CD4-positive, alpha-beta T cell treated with Interleukin-4 for 4 hours (primary cell): ENCODE results near the gene DPP6.

Experiments used
- DNase-seq: peaks from one replicate; pipeline ENCODE4 v3.0.0-alpha.2; 2020

The DPP6 gene

GRCh38 chr7:154345093-154345492, 292.9 kb downstream of the DPP6 start:
- no peak for DNase-seq

- no peak for DNase-seq
Observed at GRCh38 chr7:154347700-154348266, 295.6 kb downstream of the DPP6 start.

- DNase-seq: no peak
Observed at GRCh38 chr7:154350892-154351291, 298.7 kb downstream of the DPP6 start.

- no peak for DNase-seq
Observed at GRCh38 chr7:154353355-154353767, 301.2 kb downstream of the DPP6 start.

- no peak for DNase-seq
Observed at GRCh38 chr7:154364170-154364569, 312.0 kb downstream of the DPP6 start.

- no peak for DNase-seq
Observed at GRCh38 chr7:154371424-154371823, 319.2 kb downstream of the DPP6 start.

- DNase-seq: no peak
Observed at GRCh38 chr7:154372011-154372601, 319.9 kb downstream of the DPP6 start.

- no peak for DNase-seq
Observed at GRCh38 chr7:154373956-154374355, 321.8 kb downstream of the DPP6 start.

- no peak for DNase-seq
Observed at GRCh38 chr7:154375956-154376355, 323.8 kb downstream of the DPP6 start.

- no peak for DNase-seq
Observed at GRCh38 chr7:154380771-154381170, 328.6 kb downstream of the DPP6 start.

- no peak for DNase-seq
Observed at GRCh38 chr7:154383045-154383444, 330.8 kb downstream of the DPP6 start.

GRCh38 chr7:154385214-154385613, 333.0 kb downstream of the DPP6 start:
- no peak for DNase-seq

- DNase-seq: no peak
Observed at GRCh38 chr7:154387252-154387651, 335.1 kb downstream of the DPP6 start.

- no peak for DNase-seq
Observed at GRCh38 chr7:154388412-154388811, 336.2 kb downstream of the DPP6 start.

- DNase-seq: no peak
Observed at GRCh38 chr7:154388999-154389398, 336.8 kb downstream of the DPP6 start.

GRCh38 chr7:154390961-154391360, 338.8 kb downstream of the DPP6 start:
- DNase-seq: no peak

GRCh38 chr7:154394804-154395203, 342.6 kb downstream of the DPP6 start:
- DNase-seq: no peak

GRCh38 chr7:154406312-154406711, 354.1 kb downstream of the DPP6 start:
- DNase-seq: no peak

- no peak for DNase-seq
Observed at GRCh38 chr7:154409703-154410311, 357.6 kb downstream of the DPP6 start.

- DNase-seq: no peak
Observed at GRCh38 chr7:154412105-154412504, 359.9 kb downstream of the DPP6 start.

GRCh38 chr7:154415709-154416399, 363.7 kb downstream of the DPP6 start:
- no peak for DNase-seq

- DNase-seq: no peak
Observed at GRCh38 chr7:154416714-154417113, 364.5 kb downstream of the DPP6 start.

- DNase-seq: no peak
Observed at GRCh38 chr7:154419344-154419743, 367.1 kb downstream of the DPP6 start.

GRCh38 chr7:154423231-154423630, 371.0 kb downstream of the DPP6 start:
- DNase-seq: no peak
